ENCODE results near the gene ENHO.

The ENHO gene

DNA sequence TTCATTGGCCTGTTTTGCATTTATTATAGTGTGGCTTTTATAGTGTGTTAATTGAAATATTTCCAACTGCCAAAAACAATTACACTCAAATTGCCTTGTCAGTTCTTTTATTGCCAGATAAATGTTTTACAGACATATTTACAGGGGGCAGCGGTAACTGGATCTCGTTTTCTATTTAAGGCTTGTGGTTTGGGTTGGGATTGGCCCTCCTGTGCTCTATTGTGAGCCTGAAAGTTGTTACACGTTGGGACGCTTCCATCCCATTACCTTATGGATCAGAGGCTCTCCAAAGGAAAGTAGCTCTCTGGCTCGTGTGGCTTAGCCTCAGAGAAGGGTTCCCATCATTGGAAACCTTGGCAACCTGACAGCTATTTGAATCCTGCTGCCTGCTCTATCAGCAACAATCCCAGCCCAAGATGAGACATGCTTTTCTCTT lies 43.3 kb downstream of the ENHO start:
- TF ChIP-seq, protein P1, sequence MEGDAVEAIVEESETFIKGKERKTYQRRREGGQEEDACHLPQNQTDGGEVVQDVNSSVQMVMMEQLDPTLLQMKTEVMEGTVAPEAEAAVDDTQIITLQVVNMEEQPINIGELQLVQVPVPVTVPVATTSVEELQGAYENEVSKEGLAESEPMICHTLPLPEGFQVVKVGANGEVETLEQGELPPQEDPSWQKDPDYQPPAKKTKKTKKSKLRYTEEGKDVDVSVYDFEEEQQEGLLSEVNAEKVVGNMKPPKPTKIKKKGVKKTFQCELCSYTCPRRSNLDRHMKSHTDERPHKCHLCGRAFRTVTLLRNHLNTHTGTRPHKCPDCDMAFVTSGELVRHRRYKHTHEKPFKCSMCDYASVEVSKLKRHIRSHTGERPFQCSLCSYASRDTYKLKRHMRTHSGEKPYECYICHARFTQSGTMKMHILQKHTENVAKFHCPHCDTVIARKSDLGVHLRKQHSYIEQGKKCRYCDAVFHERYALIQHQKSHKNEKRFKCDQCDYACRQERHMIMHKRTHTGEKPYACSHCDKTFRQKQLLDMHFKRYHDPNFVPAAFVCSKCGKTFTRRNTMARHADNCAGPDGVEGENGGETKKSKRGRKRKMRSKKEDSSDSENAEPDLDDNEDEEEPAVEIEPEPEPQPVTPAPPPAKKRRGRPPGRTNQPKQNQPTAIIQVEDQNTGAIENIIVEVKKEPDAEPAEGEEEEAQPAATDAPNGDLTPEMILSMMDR (IDR thresholded peaks at IDR 0.05; ENCODE audit: insufficient read depth, low read length, missing control alignments) = no peak
- POLR2A ChIA-PET = no interaction called here
- CTCF ChIA-PET = interaction anchor here (0.7 to 2.2 kb wide), 2 partner anchors 16 to 21 kb away, joined by 3 to 10 read pairs; no protein-coding TSS in a partner anchor
- no peak overlapping the region for H3K4me3 ChIP-seq (ENCODE audit: low read depth, low read length)
- no peak for DNase-seq (ENCODE audit: low read depth, low spot score)

GRCh38 chr9:34477541-34477940 lies 45.2 kb downstream of the ENHO start:
- CTCF ChIA-PET = interaction anchor here (5.0 kb wide), 1 partner anchor 24 kb away, joined by 26 read pairs; no protein-coding TSS in a partner anchor
- H3K4me3 ChIP-seq (ENCODE audit: low read depth, low read length) = no peak overlapping the region
- TF ChIP-seq, protein P1 (IDR thresholded peaks at IDR 0.05; ENCODE audit: insufficient read depth, low read length, missing control alignments) = no peak
- no peak for DNase-seq (ENCODE audit: low read depth, low spot score)
- POLR2A ChIA-PET = no interaction called here

DNA sequence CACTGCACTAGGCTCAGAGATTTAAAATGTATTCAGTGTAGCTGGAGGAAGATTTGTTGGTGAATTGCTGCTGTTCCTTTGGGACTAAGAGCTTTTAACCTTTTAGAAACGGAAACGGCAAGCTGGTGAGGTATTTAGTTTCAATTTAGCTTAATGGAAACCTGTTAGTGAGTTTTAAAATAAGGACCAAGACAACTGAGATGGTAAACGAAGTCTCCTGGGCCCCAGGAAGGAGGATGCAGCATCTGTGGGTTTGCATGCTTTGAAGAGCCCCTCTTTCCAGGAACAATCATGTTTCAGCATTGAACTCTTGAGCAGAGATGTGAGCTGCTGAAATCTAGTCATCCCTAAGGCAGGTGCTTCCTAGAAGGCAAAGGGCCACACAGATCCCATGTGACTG lies 47.7 kb downstream of the ENHO start:
- ChIA-PET CTCF (interaction anchor here (1.2 to 5.0 kb wide), 3 partner anchors 26 to 116 kb away, joined by 3 to 26 read pairs (median 6); no protein-coding TSS in a partner anchor), POLR2A (no interaction called here)
- no peak overlapping the region for H3K4me3 ChIP-seq (ENCODE audit: low read depth, low read length)
- TF ChIP-seq, protein P1 (IDR thresholded peaks at IDR 0.05; ENCODE audit: insufficient read depth, low read length, missing control alignments) = no peak
- DNase-seq (ENCODE audit: low read depth, low spot score) = no peak
